HCT116 (cell line): ENCODE data around the gene NTSR1. TPM values are rescaled to one million over a fixed set of nuclear protein-coding genes. Genes with fewer than 3 reads are reported as not detected.
A peak's percentile ranks its signal among the peaks of the same experiment; 100 is the strongest.

Experiments
- ATAC-seq: fragments of 200-7000 bp; cut with Tn5 transposase; 2 replicates; pipeline ENCODE4 v1.9.1; 2020; ENCODE audit warnings: mild to moderate bottlenecking, moderate library complexity
- BruUV-seq: library from RNA; stranded (reverse); fragments of 400-500 nt; replicated peaks from 2 replicates; lab custom pipeline; 2021; lab: Mats Ljungman, UMichigan
- CTCF ChIA-PET: fragments of 300-600 bp; sonication (Branson Sonifier 250); formaldehyde crosslinking; loops from one replicate; lab custom pipeline; 2021; ENCODE audit warnings: antibody characterized with exemption; lab: Charles Lee
- POLR2A ChIA-PET: fragments of 300-600, 350-600 bp; sonication (Branson Sonifier 250); formaldehyde crosslinking; loops from one replicate; lab custom pipeline; 2021; ENCODE audit warnings: antibody characterized with exemption; lab: Charles Lee
- RAD21 ChIA-PET, 2 experiments: fragments of 300-600 bp; sonication (Branson Sonifier 250); formaldehyde crosslinking; loops; one replicate each; lab custom pipeline; 2023; ENCODE audit warnings: low total read pairs in 2 of 2; ENCODE audit not compliant: uncharacterized antibody in 2 of 2, unreplicated experiment in 2 of 2, low non-redundant PET in 1 of 2; lab: Charles Lee
- DNase-seq: peaks from one replicate; pipeline ENCODE4 v3.0.0-alpha.2; 2010; ENCODE audit warnings: low read depth, low spot score
- H2AFZ ChIP-seq: fragments of 200-600 bp; shearing (Covaris generic), sonication (generic); 2 replicates; pipeline ENCODE4 v1.6.1; 2017; ENCODE audit warnings: low read depth, mixed run types, mixed read lengths, antibody characterized with exemption, low read length; ENCODE audit not compliant: poor library complexity, severe bottlenecking
- H3K27ac ChIP-seq: 2 replicates; pipeline ENCODE4 v1.5.1; 2012; ENCODE audit warnings: low read depth, low read length
- H3K27me3 ChIP-seq: fragments of 200-600 bp; sonication (generic); 2 replicates; pipeline ENCODE4 v1.6.1; 2016; ENCODE audit warnings: mixed run types, low read length, mixed read lengths; ENCODE audit not compliant: insufficient read depth
- H3K36me3 ChIP-seq, 2 experiments: fragments of 200-500 bp in 1 of 2; fragments of 200-600 bp in 1 of 2; sonication (Bioruptor generic) in 1 of 2; sonication (generic) in 1 of 2; 2 replicates each; pipeline versions ENCODE4 v1.5.1 to v1.6.1; 2014 to 2016; ENCODE audit warnings: low read length in 2 of 2, inconsistent platforms in 1 of 2, mixed read lengths in 1 of 2, mixed run types in 1 of 2; ENCODE audit not compliant: insufficient read depth in 2 of 2, control insufficient read depth in 1 of 2
- H3K4me1 ChIP-seq, 2 experiments: fragments of 200-600 bp in 1 of 2; sonication (generic) in 1 of 2; 2 replicates each; pipeline versions ENCODE4 v1.5.1 to v1.6.1; 2012 to 2017; ENCODE audit warnings: low read length in 2 of 2, inconsistent platforms in 1 of 2, mild to moderate bottlenecking in 1 of 2, mixed read lengths in 1 of 2, mixed run types in 1 of 2, moderate library complexity in 1 of 2; ENCODE audit not compliant: insufficient read depth in 2 of 2, control insufficient read depth in 1 of 2
- H3K4me2 ChIP-seq: fragments of 200-600 bp; sonication (generic); 2 replicates; pipeline ENCODE4 v1.6.1; 2017; ENCODE audit warnings: mixed run types, low read length, mixed read lengths
- H3K4me3 ChIP-seq, 2 experiments: fragments of 200-600 bp in 1 of 2; sonication (generic) in 1 of 2; replicated peaks in 1 of 2; 2 replicates each; pipeline ENCODE4 v1.5.1; 2011 to 2016; ENCODE audit warnings: low read length in 2 of 2, control low read depth in 1 of 2, low read depth in 1 of 2, mild to moderate bottlenecking in 1 of 2, mixed read lengths in 1 of 2, mixed run types in 1 of 2
- H3K79me2 ChIP-seq: fragments of 200-600 bp; sonication (generic); 2 replicates; pipeline ENCODE4 v1.6.1; 2017; ENCODE audit warnings: mild to moderate bottlenecking, mixed run types, low read length, moderate library complexity, mixed read lengths; ENCODE audit not compliant: insufficient read depth
- H3K9ac ChIP-seq: fragments of 200-600 bp; sonication (generic); 2 replicates; pipeline ENCODE4 v1.6.1; 2016; ENCODE audit warnings: low read length, mixed read lengths
- H3K9me2 ChIP-seq: fragments of 200-600 bp; sonication (generic), shearing (Covaris generic); 2 replicates; pipeline ENCODE4 v1.6.1; 2017; ENCODE audit warnings: mixed run types, mild to moderate bottlenecking, moderate library complexity; ENCODE audit not compliant: insufficient read depth
- H3K9me3 ChIP-seq, 2 experiments: fragments of 200-500 bp in 1 of 2; fragments of 200-600 bp in 1 of 2; sonication (Bioruptor generic) in 1 of 2; sonication (generic) in 1 of 2; 2 replicates each; pipeline ENCODE4 v1.6.1; 2014 to 2017; ENCODE audit warnings: low read length in 2 of 2, mixed read lengths in 2 of 2, inconsistent platforms in 1 of 2, low read depth in 1 of 2, mild to moderate bottlenecking in 1 of 2, mixed run types in 1 of 2, moderate library complexity in 1 of 2; ENCODE audit not compliant: control insufficient read depth in 1 of 2, insufficient read depth in 1 of 2
- H4K20me1 ChIP-seq: fragments of 200-600 bp; sonication (generic), shearing (Covaris generic); 2 replicates; pipeline ENCODE4 v1.6.1; 2017; ENCODE audit warnings: mixed run types, mild to moderate bottlenecking, moderate library complexity; ENCODE audit not compliant: insufficient read depth
- CTCF ChIP-seq, 3 experiments: fragments of 200-600 bp in 1 of 3; sonication (generic) in 1 of 3; IDR thresholded peaks in 2 of 3; conservative IDR thresholded peaks in 1 of 3; 2 replicates each; pipeline ENCODE4 v1.5.1; 2012 to 2017; ENCODE audit warnings: low read depth in 2 of 3, low read length in 2 of 3, antibody characterized with exemption in 1 of 3, borderline replicate concordance in 1 of 3, control low read depth in 1 of 3, mild to moderate bottlenecking in 1 of 3, mixed read lengths in 1 of 3, mixed run types in 1 of 3, moderate library complexity in 1 of 3; ENCODE audit not compliant: insufficient read depth in 1 of 3
- ZBTB33 ChIP-seq: IDR thresholded peaks from 2 replicates; pipeline ENCODE4 v1.6.1; 2011; ENCODE audit warnings: mild to moderate bottlenecking, low read length, moderate library complexity; ENCODE audit not compliant: insufficient replicate concordance; ENCODE audit errors: extremely low read depth
- intact Hi-C: fragments of 100-400 bp; cut with micrococcal nuclease; formaldehyde crosslinking; loops from 2 replicates; pipeline ENCODE4 v1.10.0; 2022
- total RNA-seq: library from RNA; stranded (reverse); gene quantifications from one replicate; pipeline ENCODE4 v1.2.1, GENCODE V29; 2021; ENCODE audit not compliant: unreplicated experiment

NTSR1 gene
- total RNA-seq, 1 experiment from 2014 or later: 187 TPM

- Histone ChIP-seq H3K27ac (no peak overlapping the region), H3K4me3 (no peak overlapping the region), H3K9me2 (no peaks in the 10 kb centered on the region), H3K9ac (no peak overlapping the region), H3K9me3 (no peaks in the 10 kb centered on the region), H4K20me1 (no peaks in the 10 kb centered on the region)
- BruUV-seq: no TSS peak
- DNase-seq (no peak), ATAC-seq (peak; percentile 38; the same call in 1 of the 2 replicates)
- ChIA-PET POLR2A (interaction anchor here (1.4 kb wide), 1 partner anchor 10 kb away, joined by 5 read pairs; no protein-coding TSS in a partner anchor), CTCF (interaction anchor here (1.3 kb wide), 2 partner anchors 10 to 97 kb away, joined by 3 read pairs; no protein-coding TSS in a partner anchor)
- TF ChIP-seq ZBTB33: no peak
- peak in 2 of 3 experiments; percentile 15 to 19; a peak in 1 of 6 replicates for TF ChIP-seq CTCF (IDR thresholded peaks at IDR 0.05 in 2 of 3, conservative IDR thresholded peaks at IDR 0.05 in 1 of 3; ENCODE audit: borderline replicate concordance in 1 of 3, insufficient read depth in 1 of 3, low read depth in 2 of 3, low read length in 2 of 3)
- TF ChIP-seq, all 23 proteins: peak for 1
- H2AFZ ChIP-seq: no peak overlapping the region
- intact Hi-C loops: no loop called here
- RAD21 ChIA-PET: no interaction called here
- no peak overlapping the region for H3K4me2 ChIP-seq
- no peaks in the 10 kb centered on the region for H3K27me3 ChIP-seq
- H3K4me1 ChIP-seq: peaks cover 0 to 12% of the 10 kb centered on the region in 2 experiments; a peak in 2 of 4 replicates
- no peaks in the 10 kb centered on the region for H3K79me2 ChIP-seq
- H3K36me3 ChIP-seq: no peaks in the 10 kb centered on the region
Observed at GRCh38 chr20:62694106-62694505, 14.5 kb upstream of the NTSR1 start.

GRCh38 chr20:62694868-62695267 is 13.8 kb upstream of the NTSR1 start:
- Histone ChIP-seq H3K4me3 (no peak overlapping the region), H3K27ac (no peak overlapping the region), H4K20me1 (no peaks in the 10 kb centered on the region), H3K9me2 (no peaks in the 10 kb centered on the region), H3K4me2 (no peak overlapping the region), H3K36me3 (no peaks in the 10 kb centered on the region), H3K4me1 (peaks cover 0 to 11% of the 10 kb centered on the region in 2 experiments; a peak in 2 of 4 replicates), H3K79me2 (no peaks in the 10 kb centered on the region), H3K9me3 (no peaks in the 10 kb centered on the region), H3K9ac (no peak overlapping the region), H2AFZ (no peak overlapping the region), H3K27me3 (no peaks in the 10 kb centered on the region)
- TF ChIP-seq ZBTB33: no peak
- DNase-seq (no peak), ATAC-seq (no peak)
- CTCF ChIA-PET: interaction anchor here (1.3 kb wide), 2 partner anchors 9 to 97 kb away, joined by 3 read pairs; no protein-coding TSS in a partner anchor
- RAD21 ChIA-PET: no interaction called here
- no TSS peak for BruUV-seq
- intact Hi-C loops: no loop called here
- POLR2A ChIA-PET: no interaction called here
